ENCODE results near the gene SH2D1A.
"Not testable (repeated sequence)": the region's sequence is repeated elsewhere in the genome, so short reads cannot be mapped to it uniquely, and the experiment has no call there.

- not testable (repeated sequence) for TF ChIP-seq CTCF, EZH2, EZH2phosphoT487 (IDR thresholded peaks at IDR 0.05)
These were observed 62.0 kb downstream of the SH2D1A start for GRCh38 chrX:124408380-124408779.
